SK-N-SH treated with all-trans-retinoic acid at 6 μM for 48 hours (cell line): ENCODE measurements around the gene IFNL3.
"Not testable (repeated sequence)": the region's sequence is repeated elsewhere in the genome, so short reads cannot be mapped to it uniquely, and the experiment has no call there.

Experiments
- ATAC-seq: fragments of 200-7000 bp; cut with Tn5 transposase; 3 replicates; pipeline ENCODE4 v1.9.1; 2020; ENCODE audit warnings: mild to moderate bottlenecking, moderate library complexity
- ARNTL ChIP-seq: fragments of 450-650 bp; formaldehyde crosslinking; IDR thresholded peaks from 2 replicates; pipeline ENCODE4 v1.5.0; 2020; ENCODE audit warnings: low read depth, mild to moderate bottlenecking, moderate library complexity, borderline replicate concordance
- BACH2 ChIP-seq: fragments of 250-450 bp; sonication (Bioruptor Pico); IDR thresholded peaks from 2 replicates; pipeline ENCODE4 v1.9.0; 2021; ENCODE audit warnings: mild to moderate bottlenecking, borderline replicate concordance
- CSDC2 ChIP-seq: fragments of 250-450 bp; sonication (Bioruptor Pico); IDR thresholded peaks from 2 replicates; pipeline ENCODE4 v1.5.0; 2020; ENCODE audit warnings: mild to moderate bottlenecking, moderate library complexity
- ESRRG ChIP-seq: fragments of 250-450 bp; sonication (Bioruptor Pico); IDR thresholded peaks from 2 replicates; pipeline ENCODE4 v1.6.1; 2021; ENCODE audit warnings: mild to moderate bottlenecking
- GLIS3 ChIP-seq: fragments of 250-450 bp; sonication (Bioruptor Pico); IDR thresholded peaks from 2 replicates; pipeline ENCODE4 v1.5.0; 2020; ENCODE audit warnings: mild to moderate bottlenecking, moderate library complexity
- ISL1 ChIP-seq: fragments of 250-450 bp; sonication (Bioruptor Pico); IDR thresholded peaks from 2 replicates; pipeline ENCODE4 v2.1.2; 2022; ENCODE audit warnings: mild to moderate bottlenecking, moderate library complexity
- OSR1 ChIP-seq: fragments of 250-450 bp; sonication (Bioruptor Pico); IDR thresholded peaks from 2 replicates; pipeline ENCODE4 v1.8.0; 2022; ENCODE audit warnings: moderate library complexity, mild to moderate bottlenecking, inconsistent platforms
- PATZ1 ChIP-seq: fragments of 250-450 bp; sonication (Bioruptor Pico); IDR thresholded peaks from 2 replicates; pipeline ENCODE4 v1.8.0; 2020; ENCODE audit warnings: mild to moderate bottlenecking, moderate library complexity, borderline replicate concordance
- PPARA ChIP-seq: fragments of 250-450 bp; sonication (Bioruptor Pico); IDR thresholded peaks from 2 replicates; pipeline ENCODE4 v1.5.0; 2020; ENCODE audit warnings: mild to moderate bottlenecking, borderline replicate concordance
- RARB ChIP-seq: fragments of 250-450 bp; sonication (Bioruptor Pico); IDR thresholded peaks from 2 replicates; pipeline ENCODE4 v1.8.0; 2021; ENCODE audit warnings: mild to moderate bottlenecking, moderate library complexity
- SNAI2 ChIP-seq: fragments of 250-450 bp; sonication (Bioruptor Pico); IDR thresholded peaks from 2 replicates; pipeline ENCODE4 v1.5.0; 2020; ENCODE audit warnings: mild to moderate bottlenecking, moderate library complexity
- TCF4 ChIP-seq: fragments of 250-450 bp; sonication (Bioruptor Pico); IDR thresholded peaks from 2 replicates; pipeline ENCODE4 v1.8.0; 2021; ENCODE audit warnings: mild to moderate bottlenecking, moderate library complexity, borderline replicate concordance
- TOX ChIP-seq: fragments of 250-450 bp; sonication (Bioruptor Pico); IDR thresholded peaks from 2 replicates; pipeline ENCODE4 v1.8.0; 2021; ENCODE audit warnings: mild to moderate bottlenecking, moderate library complexity, borderline replicate concordance
- ZC3H10 ChIP-seq: fragments of 250-450 bp; sonication (Bioruptor Pico); IDR thresholded peaks from 2 replicates; pipeline ENCODE4 v1.5.1; 2021; ENCODE audit warnings: mild to moderate bottlenecking, moderate library complexity
- ZFP3 ChIP-seq: fragments of 250-450 bp; sonication (Bioruptor Pico); IDR thresholded peaks from 2 replicates; pipeline ENCODE4 v1.5.0; 2020; ENCODE audit warnings: mild to moderate bottlenecking, moderate library complexity
- ZFP30 ChIP-seq: fragments of 450-650 bp; formaldehyde crosslinking; IDR thresholded peaks from 2 replicates; pipeline ENCODE4 v1.5.0; 2022; ENCODE audit warnings: mild to moderate bottlenecking, moderate library complexity
- ZNF8 ChIP-seq: fragments of 450-650 bp; formaldehyde crosslinking; IDR thresholded peaks from 2 replicates; pipeline ENCODE4 v1.5.0; 2020; ENCODE audit warnings: mild to moderate bottlenecking, moderate library complexity
- TF ChIP-seq, protein P1 (sequence below): fragments of 250-450 bp; sonication (Bioruptor Pico); IDR thresholded peaks from 2 replicates; pipeline ENCODE4 v1.5.0; 2020; ENCODE audit warnings: mild to moderate bottlenecking, moderate library complexity
- TF ChIP-seq, protein P2 (sequence below): fragments of 250-450 bp; sonication (Bioruptor Pico); IDR thresholded peaks from 2 replicates; pipeline ENCODE4 v1.5.1; 2021; ENCODE audit warnings: mild to moderate bottlenecking, moderate library complexity
- TF ChIP-seq, protein P3 (sequence below): fragments of 250-450 bp; sonication (Bioruptor Pico); IDR thresholded peaks from 2 replicates; pipeline ENCODE4 v1.5.1; 2020; ENCODE audit warnings: low read depth, mild to moderate bottlenecking, moderate library complexity

Gene IFNL3

GRCh38 chr19:39276740-39277139, 31.9 kb upstream of the IFNL3 start:
- no peak for ATAC-seq
- TF ChIP-seq, protein P1, sequence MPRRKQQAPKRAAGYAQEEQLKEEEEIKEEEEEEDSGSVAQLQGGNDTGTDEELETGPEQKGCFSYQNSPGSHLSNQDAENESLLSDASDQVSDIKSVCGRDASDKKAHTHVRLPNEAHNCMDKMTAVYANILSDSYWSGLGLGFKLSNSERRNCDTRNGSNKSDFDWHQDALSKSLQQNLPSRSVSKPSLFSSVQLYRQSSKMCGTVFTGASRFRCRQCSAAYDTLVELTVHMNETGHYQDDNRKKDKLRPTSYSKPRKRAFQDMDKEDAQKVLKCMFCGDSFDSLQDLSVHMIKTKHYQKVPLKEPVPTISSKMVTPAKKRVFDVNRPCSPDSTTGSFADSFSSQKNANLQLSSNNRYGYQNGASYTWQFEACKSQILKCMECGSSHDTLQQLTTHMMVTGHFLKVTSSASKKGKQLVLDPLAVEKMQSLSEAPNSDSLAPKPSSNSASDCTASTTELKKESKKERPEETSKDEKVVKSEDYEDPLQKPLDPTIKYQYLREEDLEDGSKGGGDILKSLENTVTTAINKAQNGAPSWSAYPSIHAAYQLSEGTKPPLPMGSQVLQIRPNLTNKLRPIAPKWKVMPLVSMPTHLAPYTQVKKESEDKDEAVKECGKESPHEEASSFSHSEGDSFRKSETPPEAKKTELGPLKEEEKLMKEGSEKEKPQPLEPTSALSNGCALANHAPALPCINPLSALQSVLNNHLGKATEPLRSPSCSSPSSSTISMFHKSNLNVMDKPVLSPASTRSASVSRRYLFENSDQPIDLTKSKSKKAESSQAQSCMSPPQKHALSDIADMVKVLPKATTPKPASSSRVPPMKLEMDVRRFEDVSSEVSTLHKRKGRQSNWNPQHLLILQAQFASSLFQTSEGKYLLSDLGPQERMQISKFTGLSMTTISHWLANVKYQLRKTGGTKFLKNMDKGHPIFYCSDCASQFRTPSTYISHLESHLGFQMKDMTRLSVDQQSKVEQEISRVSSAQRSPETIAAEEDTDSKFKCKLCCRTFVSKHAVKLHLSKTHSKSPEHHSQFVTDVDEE (CRISPR knock-in tag), result no peak
- TF ChIP-seq PATZ1 (CRISPR knock-in tag) (no peak), OSR1 (CRISPR knock-in tag) (no peak), ZC3H10 (CRISPR knock-in tag) (no peak), ESRRG (CRISPR knock-in tag) (no peak), TCF4 (CRISPR knock-in tag) (no peak), ARNTL (CRISPR knock-in tag) (no peak), CSDC2 (no peak), ISL1 (CRISPR knock-in tag) (no peak), TOX (CRISPR knock-in tag) (no peak), GLIS3 (CRISPR knock-in tag) (no peak), ZFP30 (no peak), SNAI2 (CRISPR knock-in tag) (no peak), ZFP3 (CRISPR knock-in tag) (no peak)
- TF ChIP-seq, protein P2, sequence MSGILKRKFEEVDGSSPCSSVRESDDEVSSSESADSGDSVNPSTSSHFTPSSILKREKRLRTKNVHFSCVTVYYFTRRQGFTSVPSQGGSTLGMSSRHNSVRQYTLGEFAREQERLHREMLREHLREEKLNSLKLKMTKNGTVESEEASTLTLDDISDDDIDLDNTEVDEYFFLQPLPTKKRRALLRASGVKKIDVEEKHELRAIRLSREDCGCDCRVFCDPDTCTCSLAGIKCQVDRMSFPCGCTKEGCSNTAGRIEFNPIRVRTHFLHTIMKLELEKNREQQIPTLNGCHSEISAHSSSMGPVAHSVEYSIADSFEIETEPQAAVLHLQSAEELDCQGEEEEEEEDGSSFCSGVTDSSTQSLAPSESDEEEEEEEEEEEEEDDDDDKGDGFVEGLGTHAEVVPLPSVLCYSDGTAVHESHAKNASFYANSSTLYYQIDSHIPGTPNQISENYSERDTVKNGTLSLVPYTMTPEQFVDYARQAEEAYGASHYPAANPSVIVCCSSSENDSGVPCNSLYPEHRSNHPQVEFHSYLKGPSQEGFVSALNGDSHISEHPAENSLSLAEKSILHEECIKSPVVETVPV, result no peak

GRCh38 chr19:39275578-39275977, 30.8 kb upstream of the IFNL3 start:
- TF ChIP-seq SNAI2 (CRISPR knock-in tag) (no peak), PATZ1 (CRISPR knock-in tag) (no peak), BACH2 (CRISPR knock-in tag) (no peak), ISL1 (CRISPR knock-in tag) (no peak), ZNF8 (CRISPR knock-in tag) (no peak), ZFP30 (no peak), ZC3H10 (CRISPR knock-in tag) (no peak), RARB (CRISPR knock-in tag) (no peak), ESRRG (CRISPR knock-in tag) (no peak), TOX (CRISPR knock-in tag) (no peak), GLIS3 (CRISPR knock-in tag) (no peak), PPARA (CRISPR knock-in tag) (no peak), OSR1 (CRISPR knock-in tag) (no peak), CSDC2 (no peak), TCF4 (CRISPR knock-in tag) (no peak)
- TF ChIP-seq, protein P2, result no peak
- TF ChIP-seq, protein P3, sequence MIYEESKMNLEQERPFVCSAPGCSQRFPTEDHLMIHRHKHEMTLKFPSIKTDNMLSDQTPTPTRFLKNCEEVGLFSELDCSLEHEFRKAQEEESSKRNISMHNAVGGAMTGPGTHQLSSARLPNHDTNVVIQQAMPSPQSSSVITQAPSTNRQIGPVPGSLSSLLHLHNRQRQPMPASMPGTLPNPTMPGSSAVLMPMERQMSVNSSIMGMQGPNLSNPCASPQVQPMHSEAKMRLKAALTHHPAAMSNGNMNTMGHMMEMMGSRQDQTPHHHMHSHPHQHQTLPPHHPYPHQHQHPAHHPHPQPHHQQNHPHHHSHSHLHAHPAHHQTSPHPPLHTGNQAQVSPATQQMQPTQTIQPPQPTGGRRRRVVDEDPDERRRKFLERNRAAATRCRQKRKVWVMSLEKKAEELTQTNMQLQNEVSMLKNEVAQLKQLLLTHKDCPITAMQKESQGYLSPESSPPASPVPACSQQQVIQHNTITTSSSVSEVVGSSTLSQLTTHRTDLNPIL (CRISPR knock-in tag), result no peak
- ATAC-seq, result no peak

DNA sequence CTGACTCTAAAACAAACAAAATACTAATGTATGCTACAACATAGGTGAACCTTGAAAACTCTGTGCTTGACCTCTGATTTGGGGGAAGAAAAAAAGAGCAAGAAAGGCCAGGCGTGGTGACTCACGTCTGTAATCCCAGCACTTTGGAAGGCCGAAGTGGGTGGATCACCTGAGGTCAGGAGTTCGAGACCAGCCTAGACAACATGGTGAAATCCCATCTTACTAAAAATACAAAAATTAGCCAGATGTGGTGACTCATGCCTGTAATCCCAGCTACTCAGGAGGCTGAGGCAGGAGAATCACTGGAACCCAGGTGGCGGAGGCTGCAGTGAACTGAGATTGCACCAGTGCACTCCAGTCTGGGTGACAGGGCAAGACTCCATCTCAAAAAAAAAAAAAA, 29.1 kb upstream of the IFNL3 start:
- not testable (repeated sequence) for ATAC-seq
